HEK293 (cell line): ENCODE data around the gene PRELID3B.

ENCODE experiments used
- CTCF ChIA-PET: fragments of 350-600 bp; formaldehyde crosslinking; extraction: SDS; loops from one replicate; lab custom pipeline; 2021; ENCODE audit warnings: antibody characterized with exemption; lab: Yijun Ruan, JAX
- POLR2A ChIA-PET: fragments of 300-600 bp; formaldehyde crosslinking; extraction: SDS; loops from one replicate; lab custom pipeline; 2020; ENCODE audit warnings: antibody characterized with exemption, inconsistent platforms; lab: Yijun Ruan, JAX
- H3K27ac ChIP-seq: fragments of 200-500 bp; sonication (Bioruptor generic); 2 replicates; pipeline ENCODE4 v1.5.1; 2014; ENCODE audit warnings: low read depth, low read length, control low read depth, inconsistent platforms; ENCODE audit errors: extremely low read depth
- H3K36me3 ChIP-seq, 2 experiments: fragments of 200-500 bp in 1 of 2; sonication (Bioruptor generic) in 1 of 2; 1 replicate in 1 of 2; 2 replicates in 1 of 2; pipeline ENCODE4 v1.5.1; 2014 to 2017; ENCODE audit warnings: inconsistent platforms in 2 of 2, low read length in 2 of 2; ENCODE audit not compliant: control insufficient read depth in 2 of 2, insufficient read depth in 1 of 2
- H3K4me1 ChIP-seq: fragments of 200-500 bp; sonication (Bioruptor generic); 2 replicates; pipeline ENCODE4 v1.5.1; 2014; ENCODE audit warnings: mild to moderate bottlenecking, low read length, inconsistent platforms; ENCODE audit not compliant: control insufficient read depth, insufficient read depth
- H3K4me3 ChIP-seq: 2 replicates; pipeline ENCODE4 v1.5.1; 2011; ENCODE audit warnings: low read depth, mild to moderate bottlenecking, control low read depth, low read length, moderate library complexity
- H3K9me3 ChIP-seq: fragments of 200-500 bp; sonication (Bioruptor generic); 2 replicates; pipeline ENCODE4 v1.5.1; 2014; ENCODE audit warnings: low read depth, low read length, inconsistent platforms; ENCODE audit not compliant: control insufficient read depth, insufficient read depth
- GLI2 ChIP-seq: fragments of 450-650 bp; formaldehyde crosslinking; IDR thresholded peaks from 2 replicates; pipeline ENCODE4; 2017; ENCODE audit warnings: missing biosample characterization, missing genetic modification characterization, low read depth, borderline replicate concordance
- OSR2 ChIP-seq: fragments of 450-650 bp; formaldehyde crosslinking; IDR thresholded peaks from 2 replicates; pipeline ENCODE4 v1.5.1; 2016; ENCODE audit warnings: missing biosample characterization, missing genetic modification characterization
- SP7 ChIP-seq: fragments of 450-650 bp; formaldehyde crosslinking; IDR thresholded peaks from 2 replicates; pipeline ENCODE4 v1.5.1; 2016; ENCODE audit warnings: missing biosample characterization, missing genetic modification characterization
- TCF7L2 ChIP-seq: IDR thresholded peaks from 2 replicates; pipeline ENCODE4 v1.6.1; 2011; ENCODE audit warnings: low read depth, mild to moderate bottlenecking, inconsistent platforms, low read length, moderate library complexity, borderline replicate concordance
- TRIM28 ChIP-seq: IDR thresholded peaks from 2 replicates; pipeline ENCODE4 v1.6.1; 2011; ENCODE audit warnings: low read length, control low read depth, borderline replicate concordance
- WT1 ChIP-seq: fragments of 450-650 bp; formaldehyde crosslinking; IDR thresholded peaks from 2 replicates; pipeline ENCODE4 v1.5.1; 2016; ENCODE audit warnings: missing biosample characterization, missing genetic modification characterization
- ZBTB20 ChIP-seq: fragments of 450-650 bp; formaldehyde crosslinking; IDR thresholded peaks from 2 replicates; pipeline ENCODE4 v1.5.1; 2016; ENCODE audit warnings: missing biosample characterization, missing genetic modification characterization
- ZFP37 ChIP-seq: fragments of 450-650 bp; formaldehyde crosslinking; IDR thresholded peaks from 2 replicates; pipeline ENCODE4 v1.5.1; 2016; ENCODE audit warnings: missing biosample characterization, missing genetic modification characterization
- ZNF223 ChIP-seq: fragments of 450-650 bp; formaldehyde crosslinking; IDR thresholded peaks from 2 replicates; pipeline ENCODE4 v1.5.1; 2016; ENCODE audit warnings: missing biosample characterization, missing genetic modification characterization
- ZNF302 ChIP-seq: fragments of 450-650 bp; formaldehyde crosslinking; IDR thresholded peaks from 2 replicates; pipeline ENCODE4 v1.5.1; 2016; ENCODE audit warnings: missing biosample characterization, missing genetic modification characterization, low read depth
- ZNF350 ChIP-seq: fragments of 450-650 bp; formaldehyde crosslinking; IDR thresholded peaks from 2 replicates; pipeline ENCODE4 v1.5.0; 2017; ENCODE audit warnings: missing biosample characterization, mild to moderate bottlenecking, missing genetic modification characterization
- ZNF354C ChIP-seq: fragments of 450-650 bp; formaldehyde crosslinking; IDR thresholded peaks from 2 replicates; pipeline ENCODE4 v1.5.1; 2016; ENCODE audit warnings: missing biosample characterization, missing genetic modification characterization, low read depth, borderline replicate concordance
- ZNF366 ChIP-seq: fragments of 450-650 bp; formaldehyde crosslinking; conservative IDR thresholded peaks from 2 replicates; pipeline ENCODE4 v1.5.1; 2016; ENCODE audit warnings: missing biosample characterization, missing genetic modification characterization
- ZNF600 ChIP-seq: fragments of 450-650 bp; formaldehyde crosslinking; IDR thresholded peaks from 2 replicates; pipeline ENCODE4 v1.5.1; 2016; ENCODE audit warnings: missing biosample characterization, missing genetic modification characterization
- ZNF768 ChIP-seq: fragments of 450-650 bp; formaldehyde crosslinking; IDR thresholded peaks from 2 replicates; pipeline ENCODE4 v1.5.1; 2018; ENCODE audit warnings: missing biosample characterization, mild to moderate bottlenecking, missing genetic modification characterization
- ZNF776 ChIP-seq: fragments of 450-650 bp; formaldehyde crosslinking; IDR thresholded peaks from 2 replicates; pipeline ENCODE4 v1.5.0; 2017; ENCODE audit warnings: missing biosample characterization, missing genetic modification characterization, borderline replicate concordance
- TF ChIP-seq, protein P1 (sequence below): fragments of 450-650 bp; formaldehyde crosslinking; IDR thresholded peaks from 2 replicates; pipeline ENCODE4 v1.5.1; 2016; ENCODE audit warnings: missing biosample characterization, missing genetic modification characterization
- TF ChIP-seq, protein P2 (sequence below): fragments of 450-650 bp; formaldehyde crosslinking; IDR thresholded peaks from 2 replicates; pipeline ENCODE4 v1.5.1; 2016; ENCODE audit warnings: missing biosample characterization, missing genetic modification characterization
- TF ChIP-seq, protein P3 (sequence below): fragments of 450-650 bp; IDR thresholded peaks from 2 replicates; pipeline ENCODE4 v1.5.1; 2018; ENCODE audit warnings: missing biosample characterization, mild to moderate bottlenecking, missing genetic modification characterization
- TF ChIP-seq, protein P4 (sequence below): fragments of 450-650 bp; formaldehyde crosslinking; IDR thresholded peaks from 2 replicates; pipeline ENCODE4 v1.5.1; 2016; ENCODE audit warnings: missing biosample characterization, missing genetic modification characterization
- TF ChIP-seq, protein P5 (sequence below): fragments of 450-650 bp; formaldehyde crosslinking; IDR thresholded peaks from 2 replicates; pipeline ENCODE4 v1.5.1; 2017; ENCODE audit warnings: missing biosample characterization, missing genetic modification characterization
- TF ChIP-seq, protein P6 (sequence below): fragments of 450-650 bp; formaldehyde crosslinking; IDR thresholded peaks from 2 replicates; pipeline ENCODE4 v1.5.1; 2017; ENCODE audit warnings: missing biosample characterization, missing genetic modification characterization

PRELID3B gene

DNA sequence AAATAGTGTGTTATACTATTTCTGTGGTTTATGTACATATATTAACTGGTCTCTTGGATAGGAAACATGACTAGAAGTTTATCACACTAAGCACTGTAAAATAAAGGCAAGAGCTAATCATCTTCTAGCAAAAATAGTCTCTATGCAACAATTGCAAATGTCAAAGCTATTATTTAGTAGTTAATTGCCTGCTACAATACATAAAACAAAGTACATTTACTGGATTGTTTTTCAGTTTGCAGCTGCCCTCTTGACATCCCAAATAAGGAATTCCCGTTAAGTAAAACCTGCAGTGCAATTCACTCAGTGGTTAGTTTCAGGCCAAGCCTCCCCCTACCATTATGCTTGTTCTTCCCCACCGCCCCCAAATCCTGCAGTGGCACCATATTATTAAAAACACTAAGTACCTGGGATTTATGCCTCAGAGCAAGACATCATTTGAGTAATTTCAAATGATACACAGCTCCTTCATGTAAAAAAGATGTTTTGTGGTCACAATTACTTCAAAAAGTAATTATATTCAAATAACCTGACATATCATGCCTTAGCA lies 8.9 kb downstream of the PRELID3B start:
- H3K36me3 ChIP-seq = peaks cover 16 to 75% of the 10 kb centered on the region in 2 experiments; a peak in 2 of 3 replicates
- TF ChIP-seq, protein P1, sequence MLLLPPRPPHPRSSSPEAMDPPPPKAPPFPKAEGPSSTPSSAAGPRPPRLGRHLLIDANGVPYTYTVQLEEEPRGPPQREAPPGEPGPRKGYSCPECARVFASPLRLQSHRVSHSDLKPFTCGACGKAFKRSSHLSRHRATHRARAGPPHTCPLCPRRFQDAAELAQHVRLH (tag by site-specific recombination) = no peak
- TF ChIP-seq ZNF354C (no peak), OSR2 (tag by site-specific recombination) (0 out of 2 replicates have a peak, but pooled peaks have one; percentile 37), ZNF366 (tag by site-specific recombination) (no peak), ZNF600 (tag by site-specific recombination) (no peak), ZNF350 (tag by site-specific recombination) (no peak), ZNF302 (no peak), TRIM28 (no peak), ZFP37 (tag by site-specific recombination) (no peak), ZNF776 (tag by site-specific recombination) (no peak), ZNF768 (tag by site-specific recombination) (no peak), WT1 (no peak), ZBTB20 (tag by site-specific recombination) (peak; percentile 42; the same call in 1 of the 2 replicates), SP7 (peak; percentile 96), GLI2 (tag by site-specific recombination) (no peak), ZNF223 (tag by site-specific recombination) (no peak), TCF7L2 (no peak)
- TF ChIP-seq, protein P2, sequence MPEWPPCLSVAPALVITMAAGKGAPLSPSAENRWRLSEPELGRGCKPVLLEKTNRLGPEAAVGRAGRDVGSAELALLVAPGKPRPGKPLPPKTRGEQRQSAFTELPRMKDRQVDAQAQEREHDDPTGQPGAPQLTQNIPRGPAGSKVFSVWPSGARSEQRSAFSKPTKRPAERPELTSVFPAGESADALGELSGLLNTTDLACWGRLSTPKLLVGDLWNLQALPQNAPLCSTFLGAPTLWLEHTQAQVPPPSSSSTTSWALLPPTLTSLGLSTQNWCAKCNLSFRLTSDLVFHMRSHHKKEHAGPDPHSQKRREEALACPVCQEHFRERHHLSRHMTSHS (tag by site-specific recombination) = no peak
- TF ChIP-seq, protein P3, sequence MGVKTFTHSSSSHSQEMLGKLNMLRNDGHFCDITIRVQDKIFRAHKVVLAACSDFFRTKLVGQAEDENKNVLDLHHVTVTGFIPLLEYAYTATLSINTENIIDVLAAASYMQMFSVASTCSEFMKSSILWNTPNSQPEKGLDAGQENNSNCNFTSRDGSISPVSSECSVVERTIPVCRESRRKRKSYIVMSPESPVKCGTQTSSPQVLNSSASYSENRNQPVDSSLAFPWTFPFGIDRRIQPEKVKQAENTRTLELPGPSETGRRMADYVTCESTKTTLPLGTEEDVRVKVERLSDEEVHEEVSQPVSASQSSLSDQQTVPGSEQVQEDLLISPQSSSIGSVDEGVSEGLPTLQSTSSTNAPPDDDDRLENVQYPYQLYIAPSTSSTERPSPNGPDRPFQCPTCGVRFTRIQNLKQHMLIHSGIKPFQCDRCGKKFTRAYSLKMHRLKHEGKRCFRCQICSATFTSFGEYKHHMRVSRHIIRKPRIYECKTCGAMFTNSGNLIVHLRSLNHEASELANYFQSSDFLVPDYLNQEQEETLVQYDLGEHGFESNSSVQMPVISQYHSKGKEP (tag by site-specific recombination) = peak; percentile 61; the same call in 1 of the 2 replicates
- TF ChIP-seq, protein P4, sequence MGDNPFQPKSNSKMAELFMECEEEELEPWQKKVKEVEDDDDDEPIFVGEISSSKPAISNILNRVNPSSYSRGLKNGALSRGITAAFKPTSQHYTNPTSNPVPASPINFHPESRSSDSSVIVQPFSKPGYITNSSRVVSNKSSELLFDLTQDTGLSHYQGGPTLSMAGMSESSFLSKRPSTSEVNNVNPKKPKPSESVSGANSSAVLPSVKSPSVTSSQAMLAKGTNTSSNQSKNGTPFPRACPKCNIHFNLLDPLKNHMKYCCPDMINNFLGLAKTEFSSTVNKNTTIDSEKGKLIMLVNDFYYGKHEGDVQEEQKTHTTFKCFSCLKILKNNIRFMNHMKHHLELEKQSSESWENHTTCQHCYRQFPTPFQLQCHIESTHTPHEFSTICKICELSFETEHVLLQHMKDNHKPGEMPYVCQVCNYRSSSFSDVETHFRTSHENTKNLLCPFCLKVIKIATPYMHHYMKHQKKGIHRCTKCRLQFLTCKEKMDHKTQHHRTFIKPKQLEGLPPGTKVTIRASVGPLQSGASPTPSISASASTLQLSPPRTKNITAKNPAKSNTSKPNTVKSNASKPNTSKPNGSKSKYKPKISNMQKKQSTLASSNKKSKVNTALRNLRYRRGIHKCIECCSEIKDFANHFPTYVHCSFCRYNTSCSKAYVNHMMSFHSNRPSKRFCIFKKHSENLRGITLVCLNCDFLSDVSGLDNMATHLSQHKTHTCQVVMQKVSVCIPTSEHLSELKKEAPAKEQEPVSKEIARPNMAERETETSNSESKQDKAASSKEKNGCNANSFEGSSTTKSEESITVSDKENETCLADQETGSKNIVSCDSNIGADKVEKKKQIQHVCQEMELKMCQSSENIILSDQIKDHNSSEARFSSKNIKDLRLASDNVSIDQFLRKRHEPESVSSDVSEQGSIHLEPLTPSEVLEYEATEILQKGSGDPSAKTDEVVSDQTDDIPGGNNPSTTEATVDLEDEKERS (tag by site-specific recombination) = no peak
- TF ChIP-seq, protein P5, sequence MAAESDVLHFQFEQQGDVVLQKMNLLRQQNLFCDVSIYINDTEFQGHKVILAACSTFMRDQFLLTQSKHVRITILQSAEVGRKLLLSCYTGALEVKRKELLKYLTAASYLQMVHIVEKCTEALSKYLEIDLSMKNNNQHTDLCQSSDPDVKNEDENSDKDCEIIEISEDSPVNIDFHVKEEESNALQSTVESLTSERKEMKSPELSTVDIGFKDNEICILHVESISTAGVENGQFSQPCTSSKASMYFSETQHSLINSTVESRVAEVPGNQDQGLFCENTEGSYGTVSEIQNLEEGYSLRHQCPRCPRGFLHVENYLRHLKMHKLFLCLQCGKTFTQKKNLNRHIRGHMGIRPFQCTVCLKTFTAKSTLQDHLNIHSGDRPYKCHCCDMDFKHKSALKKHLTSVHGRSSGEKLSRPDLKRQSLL (tag by site-specific recombination) = no peak
- TF ChIP-seq, protein P6, sequence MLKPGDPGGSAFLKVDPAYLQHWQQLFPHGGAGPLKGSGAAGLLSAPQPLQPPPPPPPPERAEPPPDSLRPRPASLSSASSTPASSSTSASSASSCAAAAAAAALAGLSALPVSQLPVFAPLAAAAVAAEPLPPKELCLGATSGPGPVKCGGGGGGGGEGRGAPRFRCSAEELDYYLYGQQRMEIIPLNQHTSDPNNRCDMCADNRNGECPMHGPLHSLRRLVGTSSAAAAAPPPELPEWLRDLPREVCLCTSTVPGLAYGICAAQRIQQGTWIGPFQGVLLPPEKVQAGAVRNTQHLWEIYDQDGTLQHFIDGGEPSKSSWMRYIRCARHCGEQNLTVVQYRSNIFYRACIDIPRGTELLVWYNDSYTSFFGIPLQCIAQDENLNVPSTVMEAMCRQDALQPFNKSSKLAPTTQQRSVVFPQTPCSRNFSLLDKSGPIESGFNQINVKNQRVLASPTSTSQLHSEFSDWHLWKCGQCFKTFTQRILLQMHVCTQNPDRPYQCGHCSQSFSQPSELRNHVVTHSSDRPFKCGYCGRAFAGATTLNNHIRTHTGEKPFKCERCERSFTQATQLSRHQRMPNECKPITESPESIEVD (tag by site-specific recombination) = peak; percentile 89
- no peaks in the 10 kb centered on the region for H3K9me3 ChIP-seq
- ChIA-PET CTCF (interaction anchor here (0.7 kb wide), 1 partner anchor 55 kb away, joined by 4 read pairs; no protein-coding TSS in a partner anchor), POLR2A (interaction anchor here (1.1 to 2.1 kb wide), 2 partner anchors 9 to 48 kb away, joined by 3 to 7 read pairs; partner anchors contain the start of gene PRELID3B)
- peaks cover 7% of the 10 kb centered on the region; the same call in 1 of the 2 replicates for H3K4me1 ChIP-seq
- H3K4me3 ChIP-seq = no peak overlapping the region
- H3K27ac ChIP-seq = no peak overlapping the region
